Measurements from ENCODE around the gene WDR64.
"Not testable (repeated sequence)": the region's sequence is repeated elsewhere in the genome, so short reads cannot be mapped to it uniquely, and the experiment has no call there.

The WDR64 gene

DNA sequence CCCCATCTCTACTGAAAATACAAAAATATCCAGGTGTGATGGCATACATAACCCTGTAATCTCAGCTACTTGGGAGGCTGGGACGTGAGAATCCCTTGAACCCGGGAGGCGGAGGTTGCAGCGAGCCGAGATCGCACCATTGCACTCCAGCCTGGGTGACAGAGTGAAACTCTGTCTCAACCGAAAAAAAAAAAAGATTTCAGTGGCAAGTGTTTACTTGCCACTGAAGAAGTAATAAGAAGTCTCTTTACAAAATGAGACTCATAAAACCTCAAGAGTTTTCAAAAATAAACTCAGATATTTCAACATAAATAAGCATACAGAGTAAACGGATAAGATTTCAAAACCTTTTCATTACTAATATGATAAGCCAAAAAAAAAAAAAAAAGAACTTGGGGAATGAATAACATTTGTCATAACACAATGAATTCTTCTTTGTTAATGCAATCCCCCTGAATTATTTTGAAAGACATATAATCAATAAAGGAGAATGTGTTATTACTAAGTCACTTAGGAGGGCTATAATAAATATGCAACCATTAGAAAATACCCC, 161.8 kb downstream of the WDR64 start:
- no peak for DNase-seq

DNA sequence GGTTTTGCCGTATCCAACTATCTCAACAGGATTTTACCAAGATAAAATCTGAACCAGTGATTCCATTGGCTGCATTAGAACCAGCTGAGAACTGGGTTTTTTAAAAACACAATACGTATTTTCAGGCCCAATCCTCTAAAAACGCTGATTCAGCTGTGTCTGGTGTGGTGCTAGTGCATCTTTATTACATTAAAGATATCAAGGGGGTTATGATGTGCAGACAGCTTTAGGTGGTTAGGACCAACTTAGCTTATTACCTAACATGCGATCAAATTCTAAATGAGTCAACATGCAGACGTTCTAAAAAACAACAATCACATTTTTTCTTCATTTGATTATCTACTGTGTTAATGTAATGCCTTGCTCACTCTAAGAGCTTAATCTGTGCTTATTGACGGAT, 163.9 kb downstream of the WDR64 start:
- DNase-seq = no peak

DNA sequence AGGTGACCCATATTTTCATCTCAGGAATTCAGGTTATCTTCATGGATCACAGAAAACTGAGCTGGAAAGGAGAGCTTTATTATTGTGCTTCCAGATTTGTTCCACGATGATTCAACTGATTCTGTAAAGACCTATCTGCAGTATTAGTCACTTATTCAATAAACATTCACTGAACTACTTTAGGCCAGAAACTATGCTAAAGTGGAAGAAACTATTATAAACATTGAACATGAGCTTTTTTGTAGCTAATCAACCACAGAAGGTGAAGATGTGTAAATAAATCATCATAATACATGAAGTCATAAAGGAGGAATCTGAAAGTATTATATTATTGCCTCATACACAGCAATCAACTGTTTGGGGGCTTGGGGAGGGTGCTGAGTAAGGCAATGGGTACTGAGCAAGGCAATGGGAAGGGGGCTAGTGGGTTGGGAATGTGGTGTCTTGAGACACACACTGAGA, 165.3 kb downstream of the WDR64 start:
- no peak for DNase-seq

DNA sequence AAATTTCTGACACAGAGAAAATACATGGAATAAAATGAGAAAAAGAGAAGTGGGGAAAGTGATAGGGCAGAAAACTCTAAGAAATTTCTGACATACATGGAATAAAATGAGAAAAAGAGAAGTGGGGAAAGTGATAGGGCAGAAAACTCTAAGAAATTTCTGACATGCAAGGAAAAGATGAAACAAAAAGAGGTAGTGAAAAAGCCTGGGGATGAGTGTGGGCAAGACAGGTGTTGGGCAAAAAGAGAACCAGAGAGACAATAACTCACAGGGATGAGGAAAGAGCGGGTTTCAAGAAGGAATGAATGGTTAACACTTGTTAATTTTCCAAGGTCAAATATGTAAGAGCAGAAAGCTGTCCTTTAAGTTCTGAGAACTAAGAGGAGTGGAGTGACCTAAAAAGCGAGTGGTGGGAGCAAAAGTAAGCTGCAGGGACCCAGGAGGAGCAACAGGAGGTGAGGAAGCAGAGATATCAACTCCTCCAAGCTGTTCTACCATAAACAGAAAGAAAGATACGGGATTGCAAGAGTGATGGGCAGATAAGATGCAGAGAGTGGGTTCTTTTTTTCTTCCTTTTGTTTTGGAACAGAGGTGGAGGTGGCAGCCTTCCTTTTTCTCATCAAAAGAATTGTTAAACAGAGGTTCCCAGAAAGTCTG, 166.0 kb downstream of the WDR64 start:
- DNase-seq = no peak

DNA sequence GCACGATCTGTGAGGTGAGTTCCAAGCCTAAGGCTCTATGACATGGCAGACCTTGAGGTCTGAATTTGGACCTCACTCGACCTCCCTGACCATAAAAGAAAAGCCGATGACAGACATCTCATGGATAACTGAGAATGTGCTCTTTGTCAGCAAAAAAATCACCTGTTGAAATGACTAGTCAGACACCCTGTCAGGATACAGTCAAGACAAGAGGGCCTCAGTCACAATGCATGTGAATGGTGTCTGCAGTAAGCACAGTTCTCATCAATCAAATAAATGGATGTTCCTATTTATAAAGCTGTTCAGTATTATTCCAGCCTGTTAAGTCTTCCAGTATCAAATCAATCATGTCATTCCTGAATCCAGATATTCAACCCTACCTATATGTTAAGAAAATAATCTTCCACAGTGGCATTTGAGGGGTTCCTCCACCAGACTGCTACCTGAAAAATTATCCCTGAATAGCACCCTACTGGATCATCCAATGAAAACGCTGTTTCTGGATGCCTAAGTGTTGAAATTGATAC, 167.3 kb downstream of the WDR64 start:
- no peak for DNase-seq

DNA sequence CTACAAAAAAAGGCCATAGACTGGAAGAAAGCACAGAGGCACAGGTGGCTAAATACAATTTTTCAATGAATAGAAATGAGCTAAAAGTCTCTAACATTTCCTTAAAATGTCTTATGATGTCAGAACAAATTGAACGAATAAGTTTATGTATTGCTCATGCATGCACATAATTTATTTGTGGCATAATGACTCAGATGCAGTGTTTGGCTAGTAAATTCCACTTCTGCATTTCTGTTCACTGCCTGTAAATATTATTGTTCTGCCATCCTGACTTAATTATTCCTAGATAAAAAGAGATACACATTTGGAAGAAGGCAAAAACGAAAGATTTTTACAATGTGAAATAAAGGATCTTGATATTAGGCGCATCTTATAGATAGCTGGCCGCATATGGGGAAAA, 169.3 kb downstream of the WDR64 start:
- DNase-seq = no peak

DNA sequence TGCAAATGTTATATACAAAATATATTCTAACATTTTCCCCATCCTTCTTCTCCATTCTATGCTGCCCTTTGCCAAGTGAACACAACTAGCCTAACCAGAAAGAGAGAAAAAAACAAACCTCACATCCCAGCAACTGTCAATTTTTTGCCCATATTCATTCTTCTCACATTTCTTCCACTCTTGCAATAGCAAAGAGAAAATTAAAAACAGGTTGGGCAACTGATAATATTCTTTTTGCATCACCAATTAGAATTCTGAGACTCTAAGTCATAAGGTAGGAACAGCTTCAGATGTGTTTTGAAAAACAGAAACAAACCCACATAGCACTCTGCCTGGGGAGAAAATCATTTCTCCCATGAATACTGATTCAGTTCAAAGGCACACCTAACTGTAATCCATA, 170.8 kb downstream of the WDR64 start:
- no peak for DNase-seq

DNA sequence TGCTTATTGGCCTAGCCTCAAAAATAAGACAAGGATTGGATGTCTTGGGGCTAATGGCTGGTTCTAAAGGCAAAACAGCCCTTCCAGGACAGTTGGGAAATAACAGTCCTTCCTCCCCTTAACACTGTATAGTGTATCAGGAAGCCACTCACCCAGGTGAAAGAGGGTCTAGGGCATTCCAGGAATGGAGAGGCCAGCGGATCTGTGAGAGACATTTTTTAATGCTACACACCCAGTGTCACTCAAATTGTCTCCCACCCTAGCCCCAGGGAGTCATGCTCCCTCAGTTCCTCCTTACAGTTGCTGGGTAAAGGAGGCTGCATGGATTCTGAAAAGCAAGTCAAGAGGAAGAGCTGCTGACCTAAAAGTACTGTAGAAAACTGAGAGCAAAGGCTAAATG, 171.8 kb downstream of the WDR64 start:
- DNase-seq = no peak

DNA sequence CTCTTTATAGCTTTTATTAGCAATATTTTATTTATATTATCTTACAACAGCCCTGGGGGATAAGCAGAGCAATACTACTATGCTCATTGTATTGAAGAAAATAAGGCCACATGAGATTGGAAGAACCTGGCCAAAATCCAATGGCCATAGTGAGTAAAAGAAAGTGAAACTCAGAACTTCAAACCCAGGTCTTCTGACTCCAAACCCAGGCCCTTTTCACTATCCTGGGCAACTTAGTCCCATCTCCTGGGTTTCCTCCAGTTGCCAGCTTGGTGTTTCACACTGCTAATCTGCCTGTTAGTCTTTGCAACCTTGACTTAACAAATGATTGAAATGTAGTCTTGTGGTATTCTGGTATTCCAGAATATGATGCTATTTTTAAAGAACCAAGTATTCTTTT, 173.5 kb downstream of the WDR64 start:
- no peak for DNase-seq

DNA sequence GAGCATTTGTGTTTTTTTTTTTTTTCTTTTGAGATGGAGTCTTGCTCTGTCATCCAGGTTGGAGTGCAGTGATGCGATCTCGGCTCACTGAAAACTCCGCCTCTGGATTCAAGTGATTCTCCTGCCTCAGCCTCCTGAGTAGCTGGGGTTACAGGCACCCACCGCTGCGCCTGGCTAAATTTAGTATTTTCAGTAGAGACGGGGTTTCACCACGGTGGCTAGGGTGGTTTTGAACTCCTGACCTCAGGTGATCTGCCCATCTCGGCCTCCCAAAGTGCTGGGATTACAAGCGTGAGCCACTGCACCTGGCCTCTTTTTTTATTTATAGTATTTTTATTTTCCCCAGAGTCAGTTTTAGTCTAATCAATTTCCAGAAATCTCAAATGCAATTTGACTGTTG, 174.5 kb downstream of the WDR64 start:
- DNase-seq = not testable (repeated sequence)

DNA sequence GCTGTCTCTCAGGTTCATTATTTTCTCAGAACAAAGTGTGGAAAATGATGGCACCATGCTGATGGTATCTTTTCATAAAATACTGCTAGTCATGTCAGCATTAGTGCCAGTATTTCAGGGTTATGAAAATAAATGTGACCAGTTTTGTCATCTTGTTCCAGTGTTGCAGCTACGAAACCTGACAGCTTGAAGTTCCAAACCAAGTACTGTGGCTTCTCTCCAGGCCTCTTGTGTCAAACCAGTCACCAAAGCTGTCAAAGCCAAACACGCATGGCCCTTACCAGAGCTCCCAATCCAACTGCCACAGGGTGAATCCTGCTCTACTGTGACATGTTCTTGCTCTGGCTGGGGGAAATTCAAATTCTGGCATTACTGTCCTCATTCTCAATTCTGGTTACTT, 175.2 kb downstream of the WDR64 start:
- DNase-seq = no peak

DNA sequence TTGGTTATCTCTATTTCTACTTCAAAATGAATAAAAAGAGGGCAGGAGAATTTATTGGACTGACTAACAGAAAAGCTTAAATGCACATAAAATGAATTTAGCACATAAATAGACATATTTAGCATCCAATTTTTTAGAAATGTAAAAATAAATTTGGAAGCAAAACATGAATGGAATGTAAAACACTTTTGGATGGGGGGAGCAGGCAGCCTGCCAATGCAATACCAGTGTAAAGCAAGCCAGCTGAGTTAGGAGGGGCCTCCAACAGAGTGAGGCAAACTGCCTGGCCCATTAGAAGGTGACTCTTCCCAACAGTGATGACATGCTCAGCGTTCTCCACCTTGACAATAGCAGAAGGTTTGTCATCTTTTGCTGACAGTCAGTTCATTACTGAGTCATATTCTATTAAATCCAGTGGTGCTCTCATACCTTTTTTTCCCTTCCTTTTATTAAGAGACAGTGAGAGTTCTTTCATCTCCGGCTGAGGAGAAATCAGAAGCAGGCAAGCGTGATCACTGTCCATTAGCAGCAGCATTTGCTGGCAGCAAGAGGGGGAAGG, 176.5 kb downstream of the WDR64 start:
- DNase-seq = no peak

DNA sequence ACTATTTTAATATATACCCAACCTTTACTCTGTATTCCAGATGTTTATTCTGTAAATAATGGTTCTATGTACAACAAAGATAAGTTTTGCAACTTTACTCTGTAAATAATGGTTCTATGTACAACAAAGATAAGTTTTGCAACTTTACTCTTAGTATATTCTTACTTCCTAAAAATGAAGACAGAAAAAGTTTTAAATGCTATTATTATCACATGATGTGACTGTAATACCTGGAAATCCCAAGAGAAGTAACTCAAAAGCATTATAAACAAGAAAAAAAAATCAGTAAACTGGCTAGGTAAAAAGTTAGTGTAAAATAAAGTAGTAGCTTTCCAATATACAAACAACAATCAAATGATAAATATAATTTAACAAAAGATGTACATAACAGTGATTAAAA, 177.4 kb downstream of the WDR64 start:
- DNase-seq = no peak

DNA sequence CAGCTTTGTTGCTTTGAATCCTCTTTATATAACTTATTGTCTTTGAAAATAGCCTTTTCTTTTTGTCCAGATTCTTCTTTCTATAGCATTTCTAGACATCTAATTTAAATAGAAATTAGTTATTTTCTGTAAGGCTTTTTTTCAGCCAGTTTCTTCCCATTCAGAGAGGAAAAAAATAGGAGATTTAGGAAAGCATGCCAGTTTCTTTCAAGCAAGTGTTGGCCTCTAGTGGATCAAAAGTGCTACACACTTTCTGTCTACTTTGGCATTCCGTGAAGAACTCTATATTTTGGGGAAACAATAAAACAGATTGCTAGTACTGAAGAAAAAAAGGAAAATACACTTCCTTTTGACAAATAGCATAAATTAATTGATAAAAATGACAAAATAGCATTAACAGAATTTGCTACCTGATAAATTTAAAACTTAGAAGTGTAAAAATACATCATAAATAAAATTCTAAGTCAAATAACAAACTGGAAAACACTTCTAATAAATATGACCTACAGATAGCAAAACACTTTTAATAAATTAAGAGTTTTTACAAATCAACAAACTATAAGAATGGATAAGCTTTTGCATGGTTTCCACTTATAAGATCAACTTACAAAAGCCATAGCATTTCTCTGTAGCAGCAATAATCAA, 182.8 kb downstream of the WDR64 start:
- DNase-seq = no peak

DNA sequence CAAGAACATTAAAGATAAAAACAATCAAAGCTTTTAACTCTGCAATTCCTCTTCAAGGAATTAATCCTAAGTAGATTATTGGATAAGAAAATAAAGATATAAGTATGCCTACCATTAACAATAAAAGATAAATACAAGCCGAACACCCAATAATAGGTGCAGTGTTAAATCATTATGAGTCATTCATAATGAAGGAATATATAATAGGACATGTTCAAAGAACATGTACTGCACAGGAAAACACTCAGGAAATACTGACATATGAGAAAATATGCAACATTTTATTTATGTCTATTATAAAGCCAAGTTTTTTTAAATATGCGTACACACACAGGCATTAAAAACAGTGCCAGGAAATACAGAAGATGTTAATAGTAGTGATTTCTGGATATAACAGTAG, 184.9 kb downstream of the WDR64 start:
- no peak for DNase-seq

DNA sequence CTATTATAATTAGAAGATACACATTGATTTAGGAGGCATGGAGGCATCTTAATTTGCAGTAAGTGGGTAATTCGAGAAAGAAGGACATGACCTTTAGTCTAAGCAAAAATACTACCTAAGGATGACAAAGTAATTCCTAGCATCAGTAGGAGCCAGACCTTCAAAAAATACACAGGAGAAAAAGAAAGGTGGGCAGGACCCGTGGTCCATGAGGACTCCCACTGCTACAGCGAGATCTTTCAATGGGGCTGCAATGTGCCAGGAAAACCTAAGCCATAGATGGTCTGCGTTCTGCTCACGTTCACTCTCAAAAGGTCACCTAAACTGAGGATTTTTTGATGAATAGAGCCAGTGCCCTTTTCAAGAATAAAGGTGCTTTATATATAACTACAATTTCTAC, 185.3 kb downstream of the WDR64 start:
- DNase-seq = no peak

DNA sequence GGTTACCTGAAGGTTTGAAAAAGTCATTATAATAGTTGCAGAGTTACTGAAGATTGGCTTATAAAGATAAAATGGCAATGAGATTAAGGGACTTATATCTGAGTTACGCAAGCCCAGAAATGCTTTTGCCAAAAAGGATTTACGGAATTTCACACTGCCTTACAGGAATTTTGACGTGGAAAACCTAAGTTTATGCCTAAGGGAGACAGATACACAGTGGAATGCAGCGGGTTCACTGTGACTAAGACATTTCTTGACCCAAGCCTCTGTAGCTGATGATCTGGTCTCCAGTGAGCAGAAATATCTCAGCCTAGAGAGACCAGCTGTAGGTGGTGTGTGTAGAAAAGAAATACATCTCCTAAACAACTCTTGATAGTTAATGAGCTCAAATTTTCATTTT, 185.8 kb downstream of the WDR64 start:
- DNase-seq = no peak

DNA sequence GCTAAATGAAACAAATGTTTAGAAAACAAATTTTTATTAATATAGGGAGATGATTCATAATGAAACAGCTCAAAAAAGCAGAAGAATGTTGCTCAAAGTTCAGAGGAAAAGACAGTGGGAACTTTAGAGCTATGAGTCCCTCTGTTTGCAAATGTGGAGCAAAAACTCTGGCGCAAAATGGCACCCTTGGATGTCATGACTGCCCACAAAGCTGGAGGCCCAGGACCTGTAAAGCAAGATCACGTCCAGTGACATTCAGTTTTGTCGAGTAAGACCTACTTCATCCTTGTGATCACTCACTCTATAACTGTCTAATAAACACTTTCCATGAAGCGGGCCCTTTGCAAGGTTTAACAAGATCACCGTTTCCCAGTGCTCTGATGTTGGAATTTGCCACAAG, 186.8 kb downstream of the WDR64 start:
- no peak for DNase-seq

DNA sequence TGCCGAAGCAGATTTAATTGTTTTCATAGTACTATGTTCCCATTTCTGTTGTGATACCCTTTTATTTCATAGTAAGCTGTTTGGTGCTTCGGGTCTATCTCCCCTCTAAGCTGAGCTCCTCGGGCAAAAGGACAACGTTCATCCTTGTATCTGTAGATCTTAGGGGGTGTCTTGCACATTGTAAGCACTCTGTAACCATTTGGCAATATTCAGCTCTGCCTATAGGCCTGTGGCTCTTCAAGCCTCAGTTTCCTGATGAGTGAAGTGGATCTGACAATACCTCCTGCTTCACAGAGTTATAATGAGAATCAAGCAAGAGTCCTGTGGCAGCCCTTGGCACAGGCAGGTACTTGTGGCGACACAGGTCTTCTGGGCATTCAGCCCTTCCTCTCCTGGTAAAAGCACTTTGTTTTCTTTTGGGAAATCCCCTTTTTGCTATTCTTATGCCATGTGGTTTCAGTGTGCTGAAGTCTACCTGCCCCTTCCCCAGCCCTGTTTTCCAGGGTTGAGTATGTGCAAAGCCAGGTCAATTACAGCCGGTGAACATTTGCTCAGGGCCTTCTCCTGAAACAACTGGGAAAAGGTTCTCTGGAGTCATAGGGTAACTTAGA, 187.4 kb downstream of the WDR64 start:
- DNase-seq = no peak

DNA sequence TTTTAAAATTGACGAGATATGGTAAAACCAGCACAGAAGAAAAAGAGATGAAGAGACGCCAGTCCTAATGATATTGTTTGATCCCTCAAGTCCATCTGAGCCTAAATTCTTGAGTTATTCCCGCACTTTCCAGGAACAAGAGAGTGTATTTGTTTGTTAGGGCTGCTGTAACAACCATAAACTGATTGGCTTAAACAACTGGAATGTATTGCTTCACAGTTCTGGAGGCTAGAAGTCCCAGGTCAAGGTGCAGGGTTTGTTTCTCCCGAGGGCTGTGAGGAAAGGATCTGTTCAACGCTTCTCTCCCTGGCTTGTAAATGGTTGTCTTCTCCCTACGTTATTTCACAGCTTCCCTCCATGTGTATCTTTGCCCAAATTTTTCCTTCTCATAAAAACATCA, 188.1 kb downstream of the WDR64 start:
- DNase-seq = no peak

DNA sequence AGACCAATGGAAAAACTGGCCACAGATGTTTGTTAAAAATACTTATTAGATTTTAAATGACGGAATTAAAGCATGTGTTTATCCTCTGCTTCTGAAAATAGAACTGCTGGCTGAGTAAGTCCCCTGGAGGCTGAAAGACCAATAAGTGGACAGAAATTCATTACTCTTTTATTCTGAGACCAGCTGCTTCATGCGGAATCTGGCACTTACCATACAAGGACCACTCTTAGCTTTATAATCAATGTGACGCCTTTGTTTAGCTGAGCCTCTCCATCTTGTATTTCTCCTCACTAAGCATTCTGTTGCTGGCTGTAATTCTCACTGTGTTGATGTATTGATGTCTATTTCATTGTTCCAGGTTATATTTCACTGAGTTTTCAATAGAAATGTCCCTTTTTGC, 189.6 kb downstream of the WDR64 start:
- DNase-seq = no peak

DNA sequence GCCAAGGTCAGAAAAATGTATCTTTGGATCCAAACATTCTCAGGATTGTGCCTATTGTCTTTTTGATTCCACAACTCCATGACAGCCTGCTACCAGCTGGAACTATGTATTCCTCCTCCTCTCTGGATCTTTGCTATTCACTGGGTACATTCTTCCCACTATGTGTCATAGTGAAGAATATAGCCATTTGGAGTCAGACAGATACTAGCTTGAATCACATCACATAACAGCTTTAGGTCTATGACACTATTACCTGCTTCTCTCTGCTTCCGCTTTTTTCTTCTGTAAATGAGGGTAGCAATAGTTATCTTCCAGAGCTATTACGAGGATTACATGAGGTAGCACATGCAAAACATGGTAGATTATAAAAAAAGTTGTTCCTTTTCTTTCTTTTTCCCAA, 190.5 kb downstream of the WDR64 start:
- no peak for DNase-seq

DNA sequence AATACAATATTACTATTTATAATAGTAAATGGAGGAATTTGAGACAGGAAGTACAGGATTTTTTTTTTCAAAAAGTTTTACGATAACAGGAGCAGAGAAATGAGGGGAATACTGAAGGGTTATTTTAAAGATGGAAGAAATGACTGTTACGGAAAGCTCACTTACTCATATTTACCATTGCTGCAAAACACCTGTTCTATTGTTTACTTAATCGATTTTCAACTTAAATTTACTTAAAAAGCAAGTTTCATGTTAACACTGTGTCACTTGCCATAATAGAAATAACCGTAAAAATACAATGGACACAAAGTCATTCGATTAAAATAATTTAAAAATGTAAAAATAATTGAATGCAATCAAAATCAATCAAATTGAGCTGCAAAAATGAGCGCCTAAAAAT, 192.5 kb downstream of the WDR64 start:
- DNase-seq = no peak

DNA sequence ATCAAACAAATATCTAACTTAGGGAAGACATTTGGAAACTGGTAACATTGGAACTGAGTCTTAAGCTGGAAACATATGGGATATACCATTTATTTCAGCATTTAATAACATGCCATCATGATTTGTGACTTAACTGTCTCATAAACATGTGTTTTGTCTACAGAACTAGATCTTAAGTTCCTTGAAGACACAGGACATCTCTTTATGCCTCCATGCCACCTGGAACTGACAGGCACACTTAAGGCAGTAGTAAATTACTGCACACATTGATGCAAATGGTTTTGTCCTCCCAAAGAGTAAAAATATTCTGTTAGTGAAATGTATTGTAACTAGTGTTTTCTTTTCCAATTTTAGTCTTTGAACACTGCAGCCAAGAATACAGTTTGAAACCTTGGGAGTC, 194.3 kb downstream of the WDR64 start:
- no peak for DNase-seq

Data from 8988T (cell line).